ENCODE measurements around the gene PTPRA.

DNA sequence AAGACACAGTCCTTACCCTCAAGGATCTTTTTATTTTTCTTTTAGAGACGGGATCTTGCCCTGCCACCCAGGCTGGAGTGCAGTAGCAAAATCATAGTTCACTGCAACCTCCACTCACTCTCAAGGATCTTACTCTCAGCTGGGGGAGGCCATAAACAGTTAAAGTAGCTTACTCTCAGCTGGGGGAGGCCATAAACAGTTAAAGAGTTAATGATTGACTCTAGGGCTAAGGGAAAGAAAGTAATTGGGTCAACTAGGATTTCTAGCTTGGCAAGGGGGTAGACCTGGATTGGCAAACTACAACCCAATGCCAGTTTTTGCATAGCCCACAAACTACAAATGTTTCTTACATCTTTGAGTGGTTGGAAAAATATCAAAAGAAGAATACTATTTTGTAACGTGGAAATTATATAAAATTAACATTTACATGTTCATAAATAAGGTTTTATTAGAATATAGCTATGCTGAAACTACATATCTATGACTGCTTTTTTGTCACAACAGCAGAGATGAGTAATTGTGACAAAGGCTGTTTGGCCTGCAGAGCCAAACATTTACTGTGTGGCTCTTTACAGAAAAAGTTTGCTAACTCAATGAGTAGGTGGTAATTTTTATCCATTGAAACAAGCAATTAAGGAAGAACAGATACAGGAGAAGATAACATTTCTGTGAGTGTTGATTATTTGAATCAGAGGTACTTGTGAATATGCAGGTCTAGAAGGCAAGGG, 46.4 kb downstream of the PTPRA start:
- TF ChIP-seq, protein P1, sequence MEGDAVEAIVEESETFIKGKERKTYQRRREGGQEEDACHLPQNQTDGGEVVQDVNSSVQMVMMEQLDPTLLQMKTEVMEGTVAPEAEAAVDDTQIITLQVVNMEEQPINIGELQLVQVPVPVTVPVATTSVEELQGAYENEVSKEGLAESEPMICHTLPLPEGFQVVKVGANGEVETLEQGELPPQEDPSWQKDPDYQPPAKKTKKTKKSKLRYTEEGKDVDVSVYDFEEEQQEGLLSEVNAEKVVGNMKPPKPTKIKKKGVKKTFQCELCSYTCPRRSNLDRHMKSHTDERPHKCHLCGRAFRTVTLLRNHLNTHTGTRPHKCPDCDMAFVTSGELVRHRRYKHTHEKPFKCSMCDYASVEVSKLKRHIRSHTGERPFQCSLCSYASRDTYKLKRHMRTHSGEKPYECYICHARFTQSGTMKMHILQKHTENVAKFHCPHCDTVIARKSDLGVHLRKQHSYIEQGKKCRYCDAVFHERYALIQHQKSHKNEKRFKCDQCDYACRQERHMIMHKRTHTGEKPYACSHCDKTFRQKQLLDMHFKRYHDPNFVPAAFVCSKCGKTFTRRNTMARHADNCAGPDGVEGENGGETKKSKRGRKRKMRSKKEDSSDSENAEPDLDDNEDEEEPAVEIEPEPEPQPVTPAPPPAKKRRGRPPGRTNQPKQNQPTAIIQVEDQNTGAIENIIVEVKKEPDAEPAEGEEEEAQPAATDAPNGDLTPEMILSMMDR (IDR thresholded peaks at IDR 0.05 in 4 of 5, conservative IDR thresholded peaks at IDR 0.05 in 1 of 5), result no peak
- no peak for TF ChIP-seq POLR2A (IDR thresholded peaks at IDR 0.05)

Measured in gastrocnemius medialis (tissue), 4 donors.